Neural crest cell (in vitro differentiated cells): ENCODE results near the gene ZNF804B. TPM values are rescaled to one million over a fixed set of nuclear protein-coding genes. Genes with fewer than 3 reads are reported as not detected.

Experiments used
- DNase-seq: peaks from one replicate; pipeline ENCODE4 v3.0.0; 2021; ENCODE audit warnings: low read depth, mixed read lengths, low spot score
- H3K27ac Mint-ChIP-seq: one replicate; pipeline ENCODE4 v1.8.0; 2021; ENCODE audit warnings: mild to moderate bottlenecking, mixed read lengths; ENCODE audit not compliant: unreplicated experiment
- H3K27me3 Mint-ChIP-seq: 2 replicates; pipeline ENCODE4 v1.8.0; 2021; ENCODE audit warnings: low read depth, mild to moderate bottlenecking, mixed read lengths
- H3K36me3 Mint-ChIP-seq: 2 replicates; pipeline ENCODE4 v1.8.0; 2021; ENCODE audit warnings: low read depth, mild to moderate bottlenecking, mixed read lengths
- H3K4me1 Mint-ChIP-seq: 2 replicates; pipeline ENCODE4 v1.8.0; 2021; ENCODE audit warnings: mixed read lengths
- H3K4me3 Mint-ChIP-seq: one replicate; pipeline ENCODE4 v1.8.0; 2021; ENCODE audit warnings: mild to moderate bottlenecking, mixed read lengths
- H3K9me3 Mint-ChIP-seq: 2 replicates; pipeline ENCODE4 v1.8.0; 2021; ENCODE audit warnings: mixed read lengths
- CTCF ChIP-seq: fragments of 200-600 bp; sonication (generic); conservative IDR thresholded peaks from 2 replicates; pipeline ENCODE4 v1.5.0; 2021; ENCODE audit warnings: antibody characterized with exemption, mild to moderate bottlenecking
- total RNA-seq: library from RNA; stranded (reverse); gene quantifications from 2 replicates; pipeline ENCODE4 v1.2.1, GENCODE V29; 2021

The ZNF804B gene
- total RNA-seq, 1 donor from 2014 or later: not detected

GRCh38 chr7:88885131-88885530 is 125.6 kb downstream of the ZNF804B start:
- H3K36me3 Mint-ChIP-seq: no peaks in the 10 kb centered on the region
- H3K27ac Mint-ChIP-seq: no peak overlapping the region
- H3K4me3 Mint-ChIP-seq: no peak overlapping the region
- DNase-seq: no peak
- H3K4me1 Mint-ChIP-seq: no peaks in the 10 kb centered on the region
- TF ChIP-seq CTCF: no peak
- H3K9me3 Mint-ChIP-seq: no peaks in the 10 kb centered on the region
- H3K27me3 Mint-ChIP-seq: peaks cover 3% of the 10 kb centered on the region

DNA sequence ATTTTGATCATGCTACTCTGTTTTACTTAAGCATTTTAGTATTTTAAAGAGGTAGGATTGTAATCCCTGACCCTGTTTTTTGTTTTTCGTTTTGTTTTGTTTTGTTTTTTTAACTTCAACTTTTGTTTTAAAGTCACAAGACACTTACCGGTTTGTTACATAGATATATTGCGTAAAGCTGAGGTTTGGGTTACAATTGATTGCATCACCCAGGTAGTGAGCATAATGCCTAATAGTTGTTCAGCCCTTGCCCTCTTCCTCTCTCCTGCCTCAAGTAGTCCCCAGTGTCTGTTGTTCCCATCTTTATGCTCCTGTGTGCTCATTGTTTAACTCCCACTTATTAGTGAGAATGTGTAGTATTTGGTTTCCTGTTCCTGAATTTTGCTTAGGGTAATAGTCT is 129.2 kb downstream of the ZNF804B start:
- Mint-ChIP-seq H3K9me3 (no peaks in the 10 kb centered on the region), H3K36me3 (no peaks in the 10 kb centered on the region), H3K4me1 (no peaks in the 10 kb centered on the region), H3K4me3 (no peak overlapping the region), H3K27me3 (peaks cover 3% of the 10 kb centered on the region), H3K27ac (no peak overlapping the region)
- DNase-seq: no peak
- no peak for TF ChIP-seq CTCF

- Mint-ChIP-seq H3K9me3 (no peaks in the 10 kb centered on the region), H3K36me3 (no peaks in the 10 kb centered on the region), H3K27ac (no peak overlapping the region), H3K27me3 (no peaks in the 10 kb centered on the region), H3K4me1 (no peaks in the 10 kb centered on the region), H3K4me3 (no peak overlapping the region)
- no peak for DNase-seq
- no peak for TF ChIP-seq CTCF
Measured at GRCh38 chr7:88910516-88910915, 151.0 kb downstream of the ZNF804B start.

DNA sequence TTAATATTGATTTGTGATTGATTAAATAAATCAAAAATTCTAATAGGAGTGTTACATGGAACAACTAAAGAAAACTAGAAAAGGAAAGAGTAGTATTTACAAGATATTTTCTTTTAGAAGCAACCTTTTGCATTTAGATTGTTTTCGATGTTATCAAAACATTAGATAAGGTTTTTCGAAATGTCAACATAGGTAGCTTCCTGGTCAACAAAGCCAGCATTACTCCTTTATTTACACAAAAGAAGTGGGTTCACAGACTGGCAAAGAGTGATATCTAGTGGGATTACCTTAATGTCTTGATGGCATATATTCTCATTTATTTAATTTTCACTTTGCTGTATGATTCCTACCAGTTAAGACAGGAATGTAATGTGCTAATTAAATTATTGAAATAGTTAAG is 153.4 kb downstream of the ZNF804B start:
- Mint-ChIP-seq H3K9me3 (no peaks in the 10 kb centered on the region), H3K4me1 (no peaks in the 10 kb centered on the region), H3K27me3 (no peaks in the 10 kb centered on the region), H3K4me3 (no peak overlapping the region), H3K36me3 (no peaks in the 10 kb centered on the region), H3K27ac (no peak overlapping the region)
- DNase-seq: no peak
- TF ChIP-seq CTCF: no peak

GRCh38 chr7:88915615-88916014 is 156.1 kb downstream of the ZNF804B start:
- no peaks in the 10 kb centered on the region for H3K9me3 Mint-ChIP-seq
- no peaks in the 10 kb centered on the region for H3K27me3 Mint-ChIP-seq
- DNase-seq: no peak
- TF ChIP-seq CTCF: no peak
- no peaks in the 10 kb centered on the region for H3K36me3 Mint-ChIP-seq
- H3K4me3 Mint-ChIP-seq: no peak overlapping the region
- no peak overlapping the region for H3K27ac Mint-ChIP-seq
- no peaks in the 10 kb centered on the region for H3K4me1 Mint-ChIP-seq

GRCh38 chr7:88919478-88920131 is 160.1 kb downstream of the ZNF804B start:
- no peaks in the 10 kb centered on the region for H3K36me3 Mint-ChIP-seq
- no peaks in the 10 kb centered on the region for H3K4me1 Mint-ChIP-seq
- no peaks in the 10 kb centered on the region for H3K9me3 Mint-ChIP-seq
- H3K4me3 Mint-ChIP-seq: no peak overlapping the region
- DNase-seq: no peak
- TF ChIP-seq CTCF: no peak
- no peaks in the 10 kb centered on the region for H3K27me3 Mint-ChIP-seq
- H3K27ac Mint-ChIP-seq: no peak overlapping the region
